ENCODE measurements around the gene CSF2.
"Not testable (repeated sequence)": the region's sequence is repeated elsewhere in the genome, so short reads cannot be mapped to it uniquely, and the experiment has no call there.

The CSF2 gene

DNA sequence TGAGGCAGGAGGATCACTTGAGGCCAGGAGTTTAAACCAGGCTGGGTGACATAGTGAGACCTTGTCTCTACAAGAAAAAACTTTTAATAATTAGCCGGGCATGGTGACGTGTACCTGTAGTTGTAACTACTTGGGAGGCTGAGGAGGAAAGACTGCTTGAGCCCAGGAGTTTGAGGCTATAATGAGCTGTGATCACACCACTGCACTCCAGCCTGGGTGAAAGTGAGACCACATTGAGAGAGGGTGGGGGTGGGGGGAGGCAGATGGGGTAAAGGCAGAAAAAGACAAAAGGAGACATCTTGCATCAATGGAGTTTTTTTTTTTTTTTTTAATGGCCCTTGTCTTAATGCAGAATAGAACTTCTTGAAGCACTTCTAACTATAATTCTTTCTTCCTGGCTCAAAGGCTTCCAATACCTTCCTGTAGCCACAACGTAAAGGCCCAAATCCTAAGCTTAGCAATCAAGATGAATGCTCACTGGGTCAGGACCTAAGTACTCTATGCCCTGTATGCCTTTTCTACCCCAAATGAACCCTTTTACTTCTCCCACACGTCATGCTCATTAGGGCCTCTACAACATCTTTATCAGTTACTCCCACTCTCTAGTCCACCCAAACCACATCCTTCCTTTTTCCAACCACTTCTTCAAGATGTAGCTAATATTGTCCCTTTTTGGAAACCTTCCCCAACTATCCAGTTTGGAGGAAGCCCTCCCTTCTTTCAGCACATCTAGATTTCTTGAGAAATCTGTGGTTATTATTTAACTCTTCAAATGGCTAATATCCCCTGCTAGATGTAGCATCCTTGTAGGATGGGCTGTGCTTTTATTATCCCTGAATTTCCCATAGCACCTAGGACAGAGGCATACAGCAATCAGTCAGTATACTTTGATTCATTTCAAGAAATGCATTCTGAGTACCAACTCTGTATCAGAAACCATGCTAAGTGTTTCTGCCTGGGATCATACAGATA is 40.8 kb downstream of the CSF2 start:
- no peak for DNase-seq

DNA sequence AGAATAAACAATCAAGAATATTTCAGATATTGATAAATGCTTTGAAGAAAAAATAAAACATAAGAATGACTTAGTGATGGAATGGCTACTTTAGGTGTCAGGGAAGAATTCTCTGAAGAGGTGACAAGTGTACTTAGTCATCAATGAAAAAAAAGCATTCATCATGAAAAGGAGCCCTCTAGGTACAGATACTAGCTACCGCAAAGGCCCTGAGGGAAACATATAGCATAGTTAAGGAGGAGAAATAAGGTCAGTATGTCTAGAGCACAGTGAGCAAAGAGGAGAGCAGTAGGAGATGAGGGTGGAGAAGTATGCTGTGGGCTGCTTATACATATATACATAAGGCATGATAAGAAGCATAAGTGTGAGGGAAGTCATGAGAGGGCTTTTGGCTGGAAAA is 41.8 kb downstream of the CSF2 start:
- no peak for DNase-seq

DNA sequence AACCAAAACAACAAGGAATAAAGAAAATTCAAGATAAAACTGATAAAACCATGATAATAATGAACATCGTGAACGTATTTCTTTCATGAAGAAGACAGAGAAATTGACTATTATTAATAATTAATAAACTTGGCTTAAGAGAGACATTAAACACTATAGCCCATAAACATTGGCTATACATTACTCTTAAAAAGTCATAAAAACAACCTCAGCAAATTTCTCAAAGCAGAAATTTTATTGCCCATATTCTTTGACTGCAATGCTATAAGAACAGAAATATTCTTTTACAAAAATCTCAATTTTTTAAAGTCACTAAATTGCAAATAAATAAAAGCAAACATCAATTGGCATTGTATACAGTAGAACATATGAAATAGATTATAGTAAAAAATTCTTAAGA is 42.5 kb downstream of the CSF2 start:
- no peak for DNase-seq

DNA sequence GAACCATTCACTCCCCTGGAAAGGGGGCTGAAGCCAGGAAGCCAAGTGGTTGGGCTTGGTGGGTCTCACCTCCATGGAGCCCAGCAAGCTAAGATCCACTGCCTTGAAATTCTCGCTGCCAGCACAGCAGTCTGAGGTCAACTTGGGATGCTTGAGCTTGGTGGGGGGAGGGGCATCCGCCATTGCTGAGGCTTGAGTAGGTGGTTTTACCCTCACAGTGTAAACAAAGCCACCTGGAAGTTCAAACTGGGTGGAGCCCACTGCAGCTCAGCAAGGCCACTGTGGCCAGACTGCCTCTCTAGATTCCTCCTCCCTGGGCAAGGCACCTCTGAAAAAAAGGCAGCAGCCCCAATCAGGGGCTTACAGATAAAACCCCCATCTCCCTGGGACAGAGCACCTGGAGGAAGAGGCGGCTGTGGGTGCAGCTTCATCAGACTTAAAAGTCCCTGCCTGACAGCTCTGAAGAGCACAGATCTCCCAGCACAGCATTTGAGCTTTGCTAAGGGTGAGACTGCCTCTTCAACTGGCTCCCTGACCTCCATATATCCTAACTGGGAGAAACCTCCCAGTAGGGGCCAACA is 43.4 kb downstream of the CSF2 start:
- DNase-seq, result not testable (repeated sequence)

DNA sequence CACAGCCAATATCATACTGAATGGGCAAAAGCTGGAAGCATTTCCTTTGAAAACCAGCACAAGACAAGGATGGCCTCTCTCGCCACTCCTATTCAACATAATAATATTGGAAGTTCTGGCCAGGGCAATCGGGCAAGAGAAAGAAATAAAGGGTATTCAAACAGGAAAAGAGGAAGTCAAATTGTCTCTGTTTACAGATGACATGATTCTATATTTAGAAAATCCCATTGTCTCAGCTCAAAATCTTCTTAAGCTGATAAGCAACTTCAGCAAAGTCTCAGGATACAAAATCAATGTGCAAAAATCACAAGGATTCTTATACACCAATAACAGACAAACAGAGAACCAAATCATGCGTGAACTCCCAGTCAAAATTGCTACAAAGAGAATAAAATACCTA is 47.1 kb downstream of the CSF2 start:
- DNase-seq, result not testable (repeated sequence)

DNA sequence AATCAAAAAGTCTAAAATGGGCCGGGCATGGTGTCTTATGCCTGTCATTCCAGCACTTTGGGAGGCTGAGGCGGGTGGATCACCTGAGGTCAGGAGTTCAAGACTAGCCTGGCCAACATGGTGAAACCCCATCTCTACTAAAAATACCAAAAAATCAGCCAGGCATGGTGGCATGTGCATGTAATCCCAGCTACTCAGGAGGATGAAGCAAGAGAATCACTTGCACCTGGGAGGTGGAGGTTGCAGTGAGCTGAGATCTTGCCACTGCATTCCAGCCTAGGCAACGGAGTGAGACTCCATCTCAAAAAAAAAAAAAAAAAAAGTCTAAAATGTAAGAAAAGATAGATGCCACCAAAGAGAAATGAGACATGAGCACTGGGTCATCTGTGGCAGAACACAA is 49.4 kb downstream of the CSF2 start:
- not testable (repeated sequence) for DNase-seq

DNA sequence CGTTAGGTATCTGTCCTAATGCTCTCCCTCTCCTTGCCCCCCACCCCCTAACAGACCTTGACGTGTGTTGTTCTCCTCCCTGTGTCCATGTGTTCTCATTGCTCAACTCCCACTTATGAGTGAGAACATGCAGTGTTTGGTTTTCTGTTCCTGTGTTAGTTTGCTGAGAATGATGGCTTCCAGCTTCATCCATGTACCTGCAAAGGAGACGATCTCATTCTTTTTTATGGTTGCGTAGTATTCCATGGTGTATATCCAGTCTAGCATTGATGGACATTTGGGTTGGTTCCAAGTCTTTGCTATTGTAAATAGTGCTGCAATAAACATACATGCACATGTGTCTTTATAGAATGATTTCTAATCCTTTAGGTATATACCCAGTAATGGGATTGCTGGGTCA is 50.0 kb downstream of the CSF2 start:
- DNase-seq, result not testable (repeated sequence)
